HG03558 (cell line): Measurements from ENCODE around the gene SLC6A6.

ENCODE experiments used
- ATAC-seq: cut with Tn5 transposase; IDR thresholded peaks from one replicate; pipeline ENCODE4 v1.9.1; 2021; ENCODE audit warnings: moderate number of reproducible peaks; ENCODE audit not compliant: unreplicated experiment; ENCODE audit errors: extremely low read depth

The SLC6A6 gene

GRCh38 chr3:14492948-14493881 lies 90.8 kb downstream of the SLC6A6 start:
- ATAC-seq = no peak

- ATAC-seq = no peak
Observed at GRCh38 chr3:14494279-14494972, 92.0 kb downstream of the SLC6A6 start.

- ATAC-seq = no peak
Observed at GRCh38 chr3:14494973-14495300, 92.5 kb downstream of the SLC6A6 start.

- no peak for ATAC-seq
Observed at GRCh38 chr3:14496351-14496750, 93.9 kb downstream of the SLC6A6 start.

GRCh38 chr3:14497321-14497720 lies 94.9 kb downstream of the SLC6A6 start:
- no peak for ATAC-seq

- ATAC-seq = no peak
Observed at GRCh38 chr3:14502472-14502871, 100.1 kb downstream of the SLC6A6 start.

GRCh38 chr3:14503033-14503705 lies 100.8 kb downstream of the SLC6A6 start:
- ATAC-seq = no peak

GRCh38 chr3:14503706-14504065 lies 101.3 kb downstream of the SLC6A6 start:
- no peak for ATAC-seq

- ATAC-seq = no peak
Observed at GRCh38 chr3:14505001-14505802, 102.8 kb downstream of the SLC6A6 start.

GRCh38 chr3:14505803-14506500 lies 103.5 kb downstream of the SLC6A6 start:
- no peak for ATAC-seq

- ATAC-seq = no peak
Observed at GRCh38 chr3:14506626-14507304, 104.4 kb downstream of the SLC6A6 start.

- ATAC-seq = no peak
Observed at GRCh38 chr3:14507305-14507741, 104.9 kb downstream of the SLC6A6 start.

GRCh38 chr3:14507757-14508504 lies 105.5 kb downstream of the SLC6A6 start:
- ATAC-seq = no peak

GRCh38 chr3:14508505-14508819 lies 106.1 kb downstream of the SLC6A6 start:
- no peak for ATAC-seq

GRCh38 chr3:14508966-14509795 lies 106.8 kb downstream of the SLC6A6 start:
- ATAC-seq = no peak

GRCh38 chr3:14509796-14510100 lies 107.3 kb downstream of the SLC6A6 start:
- ATAC-seq = no peak

GRCh38 chr3:14510838-14511622 lies 108.6 kb downstream of the SLC6A6 start:
- no peak for ATAC-seq
